HCT116 (cell line): Measurements from ENCODE around the gene CNPPD1. TPM values are rescaled to one million over a fixed set of nuclear protein-coding genes. Genes with fewer than 3 reads are reported as not detected.
A peak's percentile ranks its signal among the peaks of the same experiment; 100 is the strongest.

Source experiments
- ATAC-seq: fragments of 200-7000 bp; cut with Tn5 transposase; 2 replicates; pipeline ENCODE4 v1.9.1; 2020; ENCODE audit warnings: mild to moderate bottlenecking, moderate library complexity
- BruUV-seq: library from RNA; stranded (reverse); fragments of 400-500 nt; replicated peaks from 2 replicates; lab custom pipeline; 2021; lab: Mats Ljungman, UMichigan
- CTCF ChIA-PET: fragments of 300-600 bp; sonication (Branson Sonifier 250); formaldehyde crosslinking; loops from one replicate; lab custom pipeline; 2021; ENCODE audit warnings: antibody characterized with exemption; lab: Charles Lee
- POLR2A ChIA-PET: fragments of 300-600, 350-600 bp; sonication (Branson Sonifier 250); formaldehyde crosslinking; loops from one replicate; lab custom pipeline; 2021; ENCODE audit warnings: antibody characterized with exemption; lab: Charles Lee
- RAD21 ChIA-PET, 2 experiments: fragments of 300-600 bp; sonication (Branson Sonifier 250); formaldehyde crosslinking; loops; one replicate each; lab custom pipeline; 2023; ENCODE audit warnings: low total read pairs in 2 of 2; ENCODE audit not compliant: uncharacterized antibody in 2 of 2, unreplicated experiment in 2 of 2, low non-redundant PET in 1 of 2; lab: Charles Lee
- DNase-seq: peaks from one replicate; pipeline ENCODE4 v3.0.0-alpha.2; 2010; ENCODE audit warnings: low read depth, low spot score
- H2AFZ ChIP-seq: fragments of 200-600 bp; shearing (Covaris generic), sonication (generic); 2 replicates; pipeline ENCODE4 v1.6.1; 2017; ENCODE audit warnings: low read depth, mixed run types, mixed read lengths, antibody characterized with exemption, low read length; ENCODE audit not compliant: poor library complexity, severe bottlenecking
- H3K27ac ChIP-seq: 2 replicates; pipeline ENCODE4 v1.5.1; 2012; ENCODE audit warnings: low read depth, low read length
- H3K27me3 ChIP-seq: fragments of 200-600 bp; sonication (generic); 2 replicates; pipeline ENCODE4 v1.6.1; 2016; ENCODE audit warnings: mixed run types, low read length, mixed read lengths; ENCODE audit not compliant: insufficient read depth
- H3K36me3 ChIP-seq, 2 experiments: fragments of 200-500 bp in 1 of 2; fragments of 200-600 bp in 1 of 2; sonication (Bioruptor generic) in 1 of 2; sonication (generic) in 1 of 2; 2 replicates each; pipeline versions ENCODE4 v1.5.1 to v1.6.1; 2014 to 2016; ENCODE audit warnings: low read length in 2 of 2, inconsistent platforms in 1 of 2, mixed read lengths in 1 of 2, mixed run types in 1 of 2; ENCODE audit not compliant: insufficient read depth in 2 of 2, control insufficient read depth in 1 of 2
- H3K4me1 ChIP-seq, 2 experiments: fragments of 200-600 bp in 1 of 2; sonication (generic) in 1 of 2; 2 replicates each; pipeline versions ENCODE4 v1.5.1 to v1.6.1; 2012 to 2017; ENCODE audit warnings: low read length in 2 of 2, inconsistent platforms in 1 of 2, mild to moderate bottlenecking in 1 of 2, mixed read lengths in 1 of 2, mixed run types in 1 of 2, moderate library complexity in 1 of 2; ENCODE audit not compliant: insufficient read depth in 2 of 2, control insufficient read depth in 1 of 2
- H3K4me2 ChIP-seq: fragments of 200-600 bp; sonication (generic); 2 replicates; pipeline ENCODE4 v1.6.1; 2017; ENCODE audit warnings: mixed run types, low read length, mixed read lengths
- H3K4me3 ChIP-seq, 2 experiments: fragments of 200-600 bp in 1 of 2; sonication (generic) in 1 of 2; replicated peaks in 1 of 2; 2 replicates each; pipeline ENCODE4 v1.5.1; 2011 to 2016; ENCODE audit warnings: low read length in 2 of 2, control low read depth in 1 of 2, low read depth in 1 of 2, mild to moderate bottlenecking in 1 of 2, mixed read lengths in 1 of 2, mixed run types in 1 of 2
- H3K79me2 ChIP-seq: fragments of 200-600 bp; sonication (generic); 2 replicates; pipeline ENCODE4 v1.6.1; 2017; ENCODE audit warnings: mild to moderate bottlenecking, mixed run types, low read length, moderate library complexity, mixed read lengths; ENCODE audit not compliant: insufficient read depth
- H3K9ac ChIP-seq: fragments of 200-600 bp; sonication (generic); 2 replicates; pipeline ENCODE4 v1.6.1; 2016; ENCODE audit warnings: low read length, mixed read lengths
- H3K9me2 ChIP-seq: fragments of 200-600 bp; sonication (generic), shearing (Covaris generic); 2 replicates; pipeline ENCODE4 v1.6.1; 2017; ENCODE audit warnings: mixed run types, mild to moderate bottlenecking, moderate library complexity; ENCODE audit not compliant: insufficient read depth
- H3K9me3 ChIP-seq, 2 experiments: fragments of 200-500 bp in 1 of 2; fragments of 200-600 bp in 1 of 2; sonication (Bioruptor generic) in 1 of 2; sonication (generic) in 1 of 2; 2 replicates each; pipeline ENCODE4 v1.6.1; 2014 to 2017; ENCODE audit warnings: low read length in 2 of 2, mixed read lengths in 2 of 2, inconsistent platforms in 1 of 2, low read depth in 1 of 2, mild to moderate bottlenecking in 1 of 2, mixed run types in 1 of 2, moderate library complexity in 1 of 2; ENCODE audit not compliant: control insufficient read depth in 1 of 2, insufficient read depth in 1 of 2
- H4K20me1 ChIP-seq: fragments of 200-600 bp; sonication (generic), shearing (Covaris generic); 2 replicates; pipeline ENCODE4 v1.6.1; 2017; ENCODE audit warnings: mixed run types, mild to moderate bottlenecking, moderate library complexity; ENCODE audit not compliant: insufficient read depth
- CBX3 ChIP-seq: IDR thresholded peaks from 2 replicates; pipeline ENCODE4 v1.6.1; 2012; ENCODE audit warnings: low read depth
- CEBPB ChIP-seq: IDR thresholded peaks from 2 replicates; pipeline ENCODE4 v1.6.1; 2012; ENCODE audit warnings: low read depth
- ELF1 ChIP-seq: IDR thresholded peaks from 2 replicates; pipeline ENCODE4 v1.6.1; 2012; ENCODE audit warnings: low read depth, borderline replicate concordance
- EZH2 ChIP-seq: fragments of 200-600 bp; sonication (generic); IDR thresholded peaks from 2 replicates; pipeline ENCODE4 v1.6.1; 2017; ENCODE audit warnings: antibody characterized with exemption, mixed run types
- EZH2phosphoT487 ChIP-seq: fragments of 200-600 bp; IDR thresholded peaks from 2 replicates; pipeline ENCODE4 v1.6.1; 2018; ENCODE audit warnings: antibody characterized with exemption, borderline replicate concordance
- FOSL1 ChIP-seq: IDR thresholded peaks from 2 replicates; pipeline ENCODE4 v1.6.1; 2012; ENCODE audit warnings: low read depth
- JUND ChIP-seq: IDR thresholded peaks from 2 replicates; pipeline ENCODE4 v1.6.1; 2012
- SIN3A ChIP-seq: IDR thresholded peaks from 2 replicates; pipeline ENCODE4 v1.6.1; 2012; ENCODE audit warnings: low read depth
- ZFX ChIP-seq: fragments of 450-650 bp; IDR thresholded peaks from 2 replicates; pipeline ENCODE4 v1.6.1; 2017
- intact Hi-C: fragments of 100-400 bp; cut with micrococcal nuclease; formaldehyde crosslinking; loops from 2 replicates; pipeline ENCODE4 v1.10.0; 2022
- total RNA-seq: library from RNA; stranded (reverse); gene quantifications from one replicate; pipeline ENCODE4 v1.2.1, GENCODE V29; 2021; ENCODE audit not compliant: unreplicated experiment
- TF ChIP-seq, protein P1 (sequence below): IDR thresholded peaks from 2 replicates; pipeline ENCODE4 v1.6.1; 2012; ENCODE audit warnings: low read depth
- TF ChIP-seq, protein P2 (sequence below): IDR thresholded peaks from 2 replicates; pipeline ENCODE4 v1.6.1; 2011; ENCODE audit warnings: mild to moderate bottlenecking, low read length, moderate library complexity; ENCODE audit not compliant: insufficient replicate concordance; ENCODE audit errors: extremely low read depth
- TF ChIP-seq, protein P3 (sequence below): IDR thresholded peaks from 2 replicates; pipeline ENCODE4 v1.6.1; 2012
- TF ChIP-seq, protein P4 (sequence below): IDR thresholded peaks from 2 replicates; pipeline ENCODE4 v1.6.1; 2012

The CNPPD1 gene
- total RNA-seq, 1 experiment from 2014 or later, result 41.9 TPM

DNA sequence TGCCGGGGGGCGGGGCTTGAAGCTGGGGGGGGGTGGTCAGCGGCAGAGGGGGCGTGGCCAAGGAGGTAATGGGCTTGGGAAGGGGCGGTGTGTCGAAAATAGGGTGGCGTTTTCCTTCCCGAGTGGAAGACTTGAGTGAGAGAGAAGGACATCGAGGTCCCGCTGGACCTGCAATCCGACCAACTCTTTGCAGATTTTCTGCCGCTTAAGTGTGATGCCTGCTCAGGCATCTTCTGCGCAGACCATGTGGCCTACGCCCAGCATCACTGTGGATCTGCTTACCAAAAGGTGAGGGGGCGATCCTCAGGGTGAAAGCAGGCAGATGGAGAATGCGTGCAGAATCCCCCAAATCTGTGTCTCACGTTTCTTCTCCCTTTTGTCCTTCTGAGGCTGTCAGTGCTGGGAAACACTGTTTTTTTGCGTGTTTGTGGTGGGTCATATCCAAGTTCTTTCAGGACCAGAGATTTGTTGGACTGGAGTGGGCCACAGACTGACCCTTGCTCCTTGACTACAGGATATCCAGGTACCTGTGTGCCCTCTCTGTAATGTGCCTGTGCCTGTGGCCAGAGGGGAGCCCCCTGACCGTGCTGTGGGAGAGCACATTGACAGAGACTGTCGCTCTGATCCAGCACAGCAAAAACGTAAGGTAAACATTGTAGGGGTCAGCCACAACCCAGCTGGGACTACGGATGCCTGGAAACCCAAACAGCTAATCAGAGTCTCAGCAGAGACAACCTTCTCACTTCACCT is 30.6 kb upstream of the CNPPD1 start:
- ChIA-PET POLR2A (interaction anchor here (0.8 to 2.2 kb wide), 4 partner anchors 10 to 42 kb away, joined by 4 to 18 read pairs (median 8); partner anchors contain the start of genes ANKZF1 and ATG9A), CTCF (interaction anchor here (1.1 to 1.7 kb wide), 2 partner anchors 11 to 15 kb away, joined by 4 to 5 read pairs; partner anchors contain the start of gene ABCB6), RAD21 (interaction anchor here in 1 of 2 experiments (0.6 kb wide), 1 partner anchor 8 kb away, joined by 9 read pairs; no protein-coding TSS in a partner anchor)
- Histone ChIP-seq H3K79me2 (no peaks in the 10 kb centered on the region), H3K9ac (peak overlapping the region; percentile 77), H3K27me3 (no peaks in the 10 kb centered on the region), H4K20me1 (no peaks in the 10 kb centered on the region), H3K27ac (peak overlapping the region; percentile 68), H3K4me1 (peaks cover 11 to 17% of the 10 kb centered on the region in 2 experiments), H3K9me3 (peaks cover 0 to 9% of the 10 kb centered on the region in 2 experiments; a peak in 2 of 4 replicates), H3K4me2 (peak overlapping the region; percentile 94), H3K9me2 (no peaks in the 10 kb centered on the region), H3K36me3 (peaks cover 10 to 13% of the 10 kb centered on the region in 2 experiments; a peak in 3 of 4 replicates), H2AFZ (no peak overlapping the region), H3K4me3 (peak overlapping the region; percentile 67)
- TF ChIP-seq SIN3A (no peak), EZH2phosphoT487 (no peak), EZH2 (no peak), ELF1 (no peak), CBX3 (no peak), JUND (no peak), FOSL1 (no peak), CEBPB (no peak), ZFX (no peak)
- TF ChIP-seq, protein P1, sequence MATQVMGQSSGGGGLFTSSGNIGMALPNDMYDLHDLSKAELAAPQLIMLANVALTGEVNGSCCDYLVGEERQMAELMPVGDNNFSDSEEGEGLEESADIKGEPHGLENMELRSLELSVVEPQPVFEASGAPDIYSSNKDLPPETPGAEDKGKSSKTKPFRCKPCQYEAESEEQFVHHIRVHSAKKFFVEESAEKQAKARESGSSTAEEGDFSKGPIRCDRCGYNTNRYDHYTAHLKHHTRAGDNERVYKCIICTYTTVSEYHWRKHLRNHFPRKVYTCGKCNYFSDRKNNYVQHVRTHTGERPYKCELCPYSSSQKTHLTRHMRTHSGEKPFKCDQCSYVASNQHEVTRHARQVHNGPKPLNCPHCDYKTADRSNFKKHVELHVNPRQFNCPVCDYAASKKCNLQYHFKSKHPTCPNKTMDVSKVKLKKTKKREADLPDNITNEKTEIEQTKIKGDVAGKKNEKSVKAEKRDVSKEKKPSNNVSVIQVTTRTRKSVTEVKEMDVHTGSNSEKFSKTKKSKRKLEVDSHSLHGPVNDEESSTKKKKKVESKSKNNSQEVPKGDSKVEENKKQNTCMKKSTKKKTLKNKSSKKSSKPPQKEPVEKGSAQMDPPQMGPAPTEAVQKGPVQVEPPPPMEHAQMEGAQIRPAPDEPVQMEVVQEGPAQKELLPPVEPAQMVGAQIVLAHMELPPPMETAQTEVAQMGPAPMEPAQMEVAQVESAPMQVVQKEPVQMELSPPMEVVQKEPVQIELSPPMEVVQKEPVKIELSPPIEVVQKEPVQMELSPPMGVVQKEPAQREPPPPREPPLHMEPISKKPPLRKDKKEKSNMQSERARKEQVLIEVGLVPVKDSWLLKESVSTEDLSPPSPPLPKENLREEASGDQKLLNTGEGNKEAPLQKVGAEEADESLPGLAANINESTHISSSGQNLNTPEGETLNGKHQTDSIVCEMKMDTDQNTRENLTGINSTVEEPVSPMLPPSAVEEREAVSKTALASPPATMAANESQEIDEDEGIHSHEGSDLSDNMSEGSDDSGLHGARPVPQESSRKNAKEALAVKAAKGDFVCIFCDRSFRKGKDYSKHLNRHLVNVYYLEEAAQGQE, result no peak
- TF ChIP-seq, protein P2, sequence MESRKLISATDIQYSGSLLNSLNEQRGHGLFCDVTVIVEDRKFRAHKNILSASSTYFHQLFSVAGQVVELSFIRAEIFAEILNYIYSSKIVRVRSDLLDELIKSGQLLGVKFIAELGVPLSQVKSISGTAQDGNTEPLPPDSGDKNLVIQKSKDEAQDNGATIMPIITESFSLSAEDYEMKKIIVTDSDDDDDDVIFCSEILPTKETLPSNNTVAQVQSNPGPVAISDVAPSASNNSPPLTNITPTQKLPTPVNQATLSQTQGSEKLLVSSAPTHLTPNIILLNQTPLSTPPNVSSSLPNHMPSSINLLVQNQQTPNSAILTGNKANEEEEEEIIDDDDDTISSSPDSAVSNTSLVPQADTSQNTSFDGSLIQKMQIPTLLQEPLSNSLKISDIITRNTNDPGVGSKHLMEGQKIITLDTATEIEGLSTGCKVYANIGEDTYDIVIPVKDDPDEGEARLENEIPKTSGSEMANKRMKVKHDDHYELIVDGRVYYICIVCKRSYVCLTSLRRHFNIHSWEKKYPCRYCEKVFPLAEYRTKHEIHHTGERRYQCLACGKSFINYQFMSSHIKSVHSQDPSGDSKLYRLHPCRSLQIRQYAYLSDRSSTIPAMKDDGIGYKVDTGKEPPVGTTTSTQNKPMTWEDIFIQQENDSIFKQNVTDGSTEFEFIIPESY, result no peak
- TF ChIP-seq, protein P3, sequence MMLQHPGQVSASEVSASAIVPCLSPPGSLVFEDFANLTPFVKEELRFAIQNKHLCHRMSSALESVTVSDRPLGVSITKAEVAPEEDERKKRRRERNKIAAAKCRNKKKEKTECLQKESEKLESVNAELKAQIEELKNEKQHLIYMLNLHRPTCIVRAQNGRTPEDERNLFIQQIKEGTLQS, result no peak
- TF ChIP-seq, protein P4, sequence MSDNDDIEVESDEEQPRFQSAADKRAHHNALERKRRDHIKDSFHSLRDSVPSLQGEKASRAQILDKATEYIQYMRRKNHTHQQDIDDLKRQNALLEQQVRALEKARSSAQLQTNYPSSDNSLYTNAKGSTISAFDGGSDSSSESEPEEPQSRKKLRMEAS, result no peak
- DNase-seq (no peak), ATAC-seq (peak; percentile 5)
- TSS peak; percentile 83 for BruUV-seq
- intact Hi-C loops, result loop anchor here (2.0 kb wide), 1 partner anchor 31 kb away; the partner anchor contains the start of gene CNPPD1
